ENCODE results near the gene CBLB. TPM values are rescaled to one million over a fixed set of nuclear protein-coding genes. Genes with fewer than 3 reads are reported as not detected.

The CBLB gene
- total RNA-seq, 1 experiment from 2014 or later: 19.4 TPM

- no peak for DNase-seq (ENCODE audit: extremely low read depth, low read depth)
Observed at GRCh38 chr3:105876780-105877327, 8.0 kb upstream of the CBLB start.

- no peak for DNase-seq (ENCODE audit: extremely low read depth, low read depth)
Observed at GRCh38 chr3:105869861-105870755, 1.3 kb upstream of the CBLB start.

- DNase-seq (ENCODE audit: extremely low read depth, low read depth): no peak
Observed at GRCh38 chr3:105869531-105869833, 670 bp upstream of the CBLB start.

- no peak for DNase-seq (ENCODE audit: extremely low read depth, low read depth)
Observed at GRCh38 chr3:105868431-105868741, 426 bp downstream of the CBLB start.

GRCh38 chr3:105867712-105868430 lies 941 bp downstream of the CBLB start:
- DNase-seq (ENCODE audit: extremely low read depth, low read depth): no peak

GRCh38 chr3:105866656-105867653 lies 1.9 kb downstream of the CBLB start:
- no peak for DNase-seq (ENCODE audit: extremely low read depth, low read depth)

- no peak for DNase-seq (ENCODE audit: extremely low read depth, low read depth)
Observed at GRCh38 chr3:105865867-105866350, 2.9 kb downstream of the CBLB start.

GRCh38 chr3:105865016-105865623 lies 3.7 kb downstream of the CBLB start:
- DNase-seq (ENCODE audit: extremely low read depth, low read depth): no peak

- no peak for DNase-seq (ENCODE audit: extremely low read depth, low read depth)
Observed at GRCh38 chr3:105864212-105864611, 4.6 kb downstream of the CBLB start.

- DNase-seq (ENCODE audit: extremely low read depth, low read depth): no peak
Observed at GRCh38 chr3:105863608-105864007, 5.2 kb downstream of the CBLB start.

GRCh38 chr3:105862217-105862616 lies 6.6 kb downstream of the CBLB start:
- DNase-seq (ENCODE audit: extremely low read depth, low read depth): no peak

- DNase-seq (ENCODE audit: extremely low read depth, low read depth): no peak
Observed at GRCh38 chr3:105860641-105861040, 8.2 kb downstream of the CBLB start.

- no peak for DNase-seq (ENCODE audit: extremely low read depth, low read depth)
Observed at GRCh38 chr3:105858017-105858416, 10.8 kb downstream of the CBLB start.

- no peak for DNase-seq (ENCODE audit: extremely low read depth, low read depth)
Observed at GRCh38 chr3:105857601-105858000, 11.2 kb downstream of the CBLB start.

GRCh38 chr3:105856605-105857004 lies 12.2 kb downstream of the CBLB start:
- DNase-seq (ENCODE audit: extremely low read depth, low read depth): no peak

- no peak for DNase-seq (ENCODE audit: extremely low read depth, low read depth)
Observed at GRCh38 chr3:105853801-105854432, 14.9 kb downstream of the CBLB start.

- no peak for DNase-seq (ENCODE audit: extremely low read depth, low read depth)
Observed at GRCh38 chr3:105851582-105851981, 17.2 kb downstream of the CBLB start.

- DNase-seq (ENCODE audit: extremely low read depth, low read depth): no peak
Observed at GRCh38 chr3:105851176-105851575, 17.6 kb downstream of the CBLB start.

GRCh38 chr3:105850593-105850992 lies 18.2 kb downstream of the CBLB start:
- no peak for DNase-seq (ENCODE audit: extremely low read depth, low read depth)

GRCh38 chr3:105848821-105849220 lies 20.0 kb downstream of the CBLB start:
- no peak for DNase-seq (ENCODE audit: extremely low read depth, low read depth)

Data from NCI-H460 (cell line).